Kidney epithelial cell (primary cell): Measurements from ENCODE around the gene ERI3. TPM values are rescaled to one million over a fixed set of nuclear protein-coding genes. Genes with fewer than 3 reads are reported as not detected.

Source experiments
- DNase-seq: peaks from one replicate; pipeline ENCODE4 v3.0.0-alpha.2; 2010; ENCODE audit warnings: low read depth
- H3K27me3 ChIP-seq: 2 replicates; pipeline ENCODE4 v1.6.0; 2011; ENCODE audit warnings: low read length; ENCODE audit not compliant: control insufficient read depth, insufficient read depth
- H3K36me3 ChIP-seq: 2 replicates; pipeline ENCODE4 v1.5.1; 2011; ENCODE audit warnings: low read length; ENCODE audit not compliant: control insufficient read depth, insufficient read depth
- H3K4me3 ChIP-seq: 2 replicates; pipeline ENCODE4 v1.5.1; 2011; ENCODE audit warnings: low read depth, mild to moderate bottlenecking, control low read depth, low read length
- total RNA-seq: library from RNA; depleted of rRNA; stranded (reverse); fragments of >200 nt; gene quantifications from 2 replicates; pipeline ENCODE4 v1.2.3, GENCODE V29; 2015
- TF ChIP-seq, protein P1 (sequence below): IDR thresholded peaks from 2 replicates; pipeline ENCODE4 v1.5.1; 2011; ENCODE audit warnings: mild to moderate bottlenecking, moderate library complexity, low read length, control low read depth, inconsistent platforms; ENCODE audit not compliant: insufficient read depth, poor library complexity, severe bottlenecking

ERI3 gene
- total RNA-seq, 1 donor from 2014 or later: 64.8 TPM

DNA sequence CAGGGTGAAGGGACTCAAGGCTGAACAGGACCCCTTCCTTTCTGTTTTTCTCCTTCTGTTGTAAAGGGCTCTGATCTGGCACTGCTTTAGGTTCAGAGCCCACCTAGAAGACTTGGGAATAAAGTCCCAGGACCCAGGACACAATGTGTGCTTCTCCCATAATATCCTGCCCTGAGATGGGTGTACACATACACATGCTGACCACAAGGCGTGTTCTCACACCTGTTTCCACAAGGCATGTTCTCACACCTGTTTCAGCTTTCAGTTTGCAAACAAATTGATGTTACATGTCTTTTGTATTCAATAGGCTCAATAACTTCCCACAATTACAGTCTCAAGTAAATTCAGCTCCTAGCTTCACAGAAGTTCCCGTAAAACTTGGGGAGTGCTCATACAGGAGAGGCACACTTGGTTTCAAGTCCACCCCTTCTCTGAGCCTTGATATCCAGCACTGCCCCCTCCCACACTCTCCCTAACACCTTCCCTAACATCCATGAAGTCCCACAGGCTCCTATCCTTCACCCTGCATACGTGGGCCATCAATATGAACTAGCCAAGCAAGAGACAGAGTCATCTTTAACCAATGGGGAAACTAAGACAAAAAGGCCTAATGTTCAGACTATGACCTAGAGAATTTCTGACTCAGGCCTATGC is 41.7 kb downstream of the ERI3 start:
- Histone ChIP-seq H3K36me3 (no peaks in the 10 kb centered on the region), H3K27me3 (no peaks in the 10 kb centered on the region), H3K4me3 (no peak overlapping the region)
- TF ChIP-seq, protein P1, sequence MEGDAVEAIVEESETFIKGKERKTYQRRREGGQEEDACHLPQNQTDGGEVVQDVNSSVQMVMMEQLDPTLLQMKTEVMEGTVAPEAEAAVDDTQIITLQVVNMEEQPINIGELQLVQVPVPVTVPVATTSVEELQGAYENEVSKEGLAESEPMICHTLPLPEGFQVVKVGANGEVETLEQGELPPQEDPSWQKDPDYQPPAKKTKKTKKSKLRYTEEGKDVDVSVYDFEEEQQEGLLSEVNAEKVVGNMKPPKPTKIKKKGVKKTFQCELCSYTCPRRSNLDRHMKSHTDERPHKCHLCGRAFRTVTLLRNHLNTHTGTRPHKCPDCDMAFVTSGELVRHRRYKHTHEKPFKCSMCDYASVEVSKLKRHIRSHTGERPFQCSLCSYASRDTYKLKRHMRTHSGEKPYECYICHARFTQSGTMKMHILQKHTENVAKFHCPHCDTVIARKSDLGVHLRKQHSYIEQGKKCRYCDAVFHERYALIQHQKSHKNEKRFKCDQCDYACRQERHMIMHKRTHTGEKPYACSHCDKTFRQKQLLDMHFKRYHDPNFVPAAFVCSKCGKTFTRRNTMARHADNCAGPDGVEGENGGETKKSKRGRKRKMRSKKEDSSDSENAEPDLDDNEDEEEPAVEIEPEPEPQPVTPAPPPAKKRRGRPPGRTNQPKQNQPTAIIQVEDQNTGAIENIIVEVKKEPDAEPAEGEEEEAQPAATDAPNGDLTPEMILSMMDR: no peak
- DNase-seq: no peak

DNA sequence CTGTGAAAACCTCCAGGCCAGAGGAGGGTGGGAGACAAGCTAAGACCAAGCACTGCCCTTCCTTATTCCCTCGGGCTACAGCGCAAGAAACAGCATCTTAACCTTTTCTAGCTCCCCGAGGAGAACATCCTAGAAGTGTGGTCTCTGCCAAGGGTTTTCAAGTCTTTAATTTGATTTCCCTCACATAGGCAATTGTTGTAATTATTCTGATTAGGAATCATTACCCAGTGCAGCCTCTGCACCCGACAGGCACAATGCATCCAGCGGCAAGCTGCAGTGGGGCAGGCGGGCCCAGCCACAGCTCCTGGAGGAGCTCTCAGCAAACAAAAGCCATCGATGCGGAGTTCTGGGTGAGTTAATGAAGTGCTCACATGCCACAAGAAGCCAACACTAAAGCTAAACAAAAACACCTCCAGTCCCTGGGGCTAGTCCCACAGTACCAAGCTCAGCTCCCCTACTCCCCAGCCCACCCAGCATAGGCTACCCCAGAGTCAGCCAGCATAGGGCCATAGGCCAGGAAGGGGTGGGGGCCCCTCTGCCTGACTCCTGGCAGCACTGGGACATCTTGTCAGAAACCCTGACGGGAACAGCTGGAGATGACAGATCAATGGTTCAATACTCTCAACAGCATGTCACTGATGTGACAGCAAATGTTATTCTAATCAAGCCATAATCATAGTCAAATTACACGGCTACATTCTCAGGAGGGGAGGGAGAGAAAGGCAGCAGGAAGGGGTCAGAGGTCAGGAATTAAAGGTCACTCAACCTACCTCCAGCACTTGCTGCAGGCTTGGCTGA is 42.5 kb downstream of the ERI3 start:
- Histone ChIP-seq H3K4me3 (no peak overlapping the region), H3K27me3 (no peaks in the 10 kb centered on the region), H3K36me3 (peaks cover 1% of the 10 kb centered on the region)
- DNase-seq: no peak
- TF ChIP-seq, protein P1: no peak

DNA sequence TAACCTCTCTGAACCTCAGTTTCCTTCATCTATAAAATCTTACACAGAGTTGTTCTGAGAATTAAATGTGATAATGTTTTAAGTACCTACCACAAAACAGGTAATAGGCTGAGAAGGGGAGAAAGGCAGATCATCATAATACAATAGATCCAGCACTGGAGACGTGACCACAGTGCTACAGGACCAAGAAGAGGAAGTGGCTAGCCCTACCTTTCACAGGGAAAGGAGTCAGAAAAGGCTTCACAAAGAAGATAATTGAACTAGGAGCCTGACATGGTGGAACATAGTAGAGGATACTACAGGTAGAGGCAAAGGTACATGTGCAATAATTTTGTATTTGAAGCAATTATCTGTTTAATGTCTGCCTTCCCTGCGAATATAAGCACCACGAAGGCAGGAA is 45.1 kb downstream of the ERI3 start:
- no peak overlapping the region for H3K4me3 ChIP-seq
- TF ChIP-seq, protein P1: no peak
- DNase-seq: no peak

DNA sequence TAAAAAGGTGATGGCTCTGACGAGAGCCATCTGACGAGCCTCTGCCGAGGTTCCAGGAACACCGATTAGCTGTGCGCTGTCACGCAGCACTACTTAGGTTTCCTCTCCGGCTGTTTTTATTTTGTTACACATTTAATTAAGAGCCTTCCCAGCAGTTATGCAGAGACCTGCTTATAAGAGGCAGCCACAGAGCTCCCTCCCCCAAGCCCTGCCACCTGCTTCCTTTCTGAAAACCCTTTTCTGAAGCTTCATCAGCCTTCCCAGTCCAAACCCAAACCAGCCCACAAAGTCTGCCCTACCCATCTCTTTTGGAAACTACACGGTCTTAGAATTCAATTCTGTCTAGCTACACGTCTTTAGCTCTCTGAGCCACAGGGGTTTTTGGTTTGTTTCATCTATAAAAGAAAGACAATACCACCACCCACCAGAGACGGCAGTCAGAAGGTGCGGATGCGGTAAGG is 49.1 kb downstream of the ERI3 start:
- TF ChIP-seq, protein P1: no peak
- Histone ChIP-seq H3K27me3 (no peaks in the 10 kb centered on the region), H3K4me3 (no peak overlapping the region), H3K36me3 (peaks cover 4% of the 10 kb centered on the region)
- DNase-seq: no peak

More for the DNA sequence above, 45.1 kb downstream of the ERI3 start:
- Histone ChIP-seq H3K27me3 (no peaks in the 10 kb centered on the region), H3K36me3 (peaks cover 3% of the 10 kb centered on the region)

DNA sequence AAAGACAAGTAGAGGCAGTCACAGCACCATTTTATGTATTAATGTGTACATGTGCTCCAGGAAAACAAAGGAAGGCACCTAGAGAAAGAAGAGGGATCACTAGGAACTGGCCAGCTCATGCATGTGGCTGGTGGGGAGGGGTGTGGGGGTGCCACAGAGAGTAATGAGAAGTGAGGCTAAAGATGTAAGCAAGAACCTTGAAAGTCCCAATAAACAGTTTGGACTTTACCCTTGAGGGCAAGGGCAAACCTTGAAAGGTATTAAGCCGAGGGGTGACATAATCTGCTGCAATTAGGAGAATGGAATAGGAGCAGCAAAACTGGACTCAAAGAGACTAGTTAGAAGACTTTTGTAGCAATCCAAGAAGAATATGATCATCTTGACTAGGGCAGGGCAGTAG is 51.5 kb downstream of the ERI3 start:
- DNase-seq: no peak
- no peaks in the 10 kb centered on the region for H3K27me3 ChIP-seq
- TF ChIP-seq, protein P1: no peak
- H3K36me3 ChIP-seq: peaks cover 4% of the 10 kb centered on the region
- H3K4me3 ChIP-seq: no peak overlapping the region
